Stimulated activated CD4-positive, alpha-beta T cell treated with anti-CD3 and anti-CD28 coated beads, TNF-alpha, amount 100 ng/mL, for 1 hour (primary cell): Measurements from ENCODE around the gene FASTKD3.
A peak's percentile ranks its signal among the peaks of the same experiment; 100 is the strongest.
"Not testable (repeated sequence)": the region's sequence is repeated elsewhere in the genome, so short reads cannot be mapped to it uniquely, and the experiment has no call there.

Source experiments
- DNase-seq, 3 donors: peaks; one replicate each; pipeline ENCODE4 v3.0.0-alpha.2; 2020; ENCODE audit warnings: low read depth in 3 of 3, low spot score in 1 of 3

Gene FASTKD3, protein sequence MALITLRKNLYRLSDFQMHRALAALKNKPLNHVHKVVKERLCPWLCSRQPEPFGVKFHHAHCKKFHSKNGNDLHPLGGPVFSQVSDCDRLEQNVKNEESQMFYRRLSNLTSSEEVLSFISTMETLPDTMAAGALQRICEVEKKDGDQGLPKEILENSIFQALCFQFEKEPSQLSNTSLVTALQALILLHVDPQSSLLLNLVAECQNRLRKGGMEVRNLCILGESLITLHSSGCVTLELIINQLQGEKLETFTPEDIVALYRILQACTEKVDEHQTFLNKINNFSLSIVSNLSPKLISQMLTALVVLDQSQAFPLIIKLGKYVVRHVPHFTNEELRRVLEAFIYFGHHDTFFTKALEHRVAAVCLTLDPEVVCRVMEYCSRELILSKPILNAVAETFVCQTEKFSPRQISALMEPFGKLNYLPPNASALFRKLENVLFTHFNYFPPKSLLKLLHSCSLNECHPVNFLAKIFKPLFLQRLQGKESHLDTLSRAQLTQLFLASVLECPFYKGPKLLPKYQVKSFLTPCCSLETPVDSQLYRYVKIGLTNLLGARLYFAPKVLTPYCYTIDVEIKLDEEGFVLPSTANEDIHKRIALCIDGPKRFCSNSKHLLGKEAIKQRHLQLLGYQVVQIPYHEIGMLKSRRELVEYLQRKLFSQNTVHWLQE

DNA sequence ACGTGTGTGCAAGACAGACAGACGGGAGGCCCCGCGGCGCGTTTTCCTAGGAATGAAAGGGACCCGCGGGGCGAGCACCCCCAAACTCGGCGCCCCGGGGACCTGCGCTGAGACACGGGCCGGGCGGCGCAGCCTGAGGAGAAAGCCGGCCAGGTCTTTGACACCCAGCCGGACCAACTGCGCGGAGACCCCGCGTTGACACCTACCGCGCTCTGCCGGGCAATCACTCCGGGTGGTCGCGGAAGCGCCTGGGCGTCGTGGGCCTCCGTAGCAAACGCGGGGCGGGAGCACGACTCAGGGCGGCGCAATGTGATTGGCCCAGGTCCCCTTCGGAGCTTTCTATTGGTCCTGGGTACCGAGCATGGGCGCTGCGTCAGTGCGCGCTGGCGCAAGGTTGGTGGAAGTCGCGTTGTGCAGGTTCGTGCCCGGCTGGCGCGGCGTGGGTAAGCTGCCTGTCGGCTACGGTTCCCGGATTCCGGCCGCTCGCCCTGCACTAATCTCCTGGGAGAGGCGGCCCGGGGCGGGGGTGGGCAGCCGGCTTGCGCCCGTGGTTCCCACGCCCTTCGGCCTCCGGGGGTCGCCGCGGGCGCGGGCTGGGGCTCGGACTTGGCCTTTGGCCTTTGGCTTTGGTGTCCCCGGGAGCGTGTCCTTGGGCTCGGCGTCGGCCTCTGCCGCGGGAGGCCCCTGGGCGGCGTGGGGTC lies at the start of gene FASTKD3, which contains the start of gene MTRR:
Gene FASTKD3, minus strand, starts transcription at position 259 of the 701 bp plus-strand sequence. CDS start 948 bp downstream, outside the sequence.
Gene MTRR, plus strand, starts transcription at position 376 of the 701 bp plus-strand sequence. CDS start 1,647 bp downstream, outside the sequence.
- DNase-seq, result peak; percentile 71 to 84 (median 75)

GRCh38 chr5:7917130-7918123 lies 48.6 kb upstream of the FASTKD3 start:
- DNase-seq, result no peak

GRCh38 chr5:7916171-7916804 lies 47.5 kb upstream of the FASTKD3 start:
- no peak for DNase-seq

DNA sequence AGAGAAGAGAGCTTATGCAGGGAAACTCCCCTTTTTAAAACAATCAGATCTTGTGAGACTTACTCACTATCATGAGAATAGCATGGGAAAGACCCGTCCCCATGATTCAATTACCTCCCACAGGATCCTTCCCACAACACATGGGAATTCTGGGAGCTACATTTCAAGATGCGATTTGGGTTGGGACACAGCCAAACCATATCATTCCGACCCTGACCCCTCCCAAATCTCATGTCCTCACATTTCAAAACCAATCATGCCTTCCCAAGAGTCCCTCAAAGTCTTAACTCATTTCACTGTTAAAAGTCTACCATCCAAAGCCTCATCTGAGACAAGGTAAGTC lies 42.6 kb upstream of the FASTKD3 start:
- not testable (repeated sequence) for DNase-seq

DNA sequence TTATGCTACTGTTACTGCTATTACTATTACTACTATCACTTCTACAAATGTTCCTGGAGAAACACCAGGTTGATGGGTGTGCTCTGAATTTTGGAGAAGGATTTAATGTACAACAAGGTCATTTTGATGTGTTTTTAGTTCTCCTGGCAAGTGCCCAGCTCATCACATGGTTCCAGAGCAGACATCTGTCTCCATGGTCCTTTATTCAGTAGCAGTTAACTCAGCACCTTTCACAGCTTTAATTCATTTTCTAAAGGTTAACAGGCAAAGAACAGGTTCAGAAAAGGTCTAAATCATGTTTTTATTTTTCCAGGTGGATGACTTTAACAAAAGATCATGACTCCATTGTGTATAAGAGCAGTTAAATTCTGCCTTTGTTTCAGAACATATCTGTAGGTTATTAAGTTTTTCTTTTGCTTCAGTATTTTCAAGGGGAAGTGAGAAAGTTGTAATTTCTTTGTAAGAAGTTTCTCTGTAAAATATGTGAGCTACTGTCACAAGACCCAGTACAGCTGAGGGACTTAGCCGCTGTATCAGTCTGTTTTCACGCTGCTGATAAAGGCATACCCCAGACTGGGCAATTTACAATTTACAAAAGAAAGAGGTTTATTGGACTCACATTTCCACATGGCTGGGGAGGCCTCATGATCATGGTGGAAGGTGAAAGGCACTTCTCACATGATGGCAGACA lies 42.1 kb upstream of the FASTKD3 start:
- DNase-seq, result no peak

- DNase-seq, result no peak
These were observed 39.5 kb upstream of the FASTKD3 start for GRCh38 chr5:7908317-7908716.

DNA sequence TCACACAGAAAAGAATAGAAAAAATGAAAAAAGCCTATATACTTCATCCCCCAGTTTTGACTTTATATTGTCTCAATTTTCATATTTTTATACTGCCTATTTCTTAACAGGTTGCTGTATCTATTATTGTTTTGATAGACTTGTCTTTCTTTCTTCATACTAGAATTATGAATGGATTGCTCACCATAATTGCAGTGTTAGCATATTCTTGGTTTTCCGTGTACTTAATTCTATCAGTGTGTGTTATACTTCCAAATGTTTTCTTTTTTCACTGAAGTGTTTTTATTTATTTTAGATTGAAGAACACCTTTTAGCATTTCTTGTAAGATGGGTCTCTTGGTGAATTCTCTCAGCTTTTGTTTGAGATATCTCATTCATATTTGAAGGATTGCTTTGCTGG lies 38.8 kb upstream of the FASTKD3 start:
- DNase-seq, result no peak

DNA sequence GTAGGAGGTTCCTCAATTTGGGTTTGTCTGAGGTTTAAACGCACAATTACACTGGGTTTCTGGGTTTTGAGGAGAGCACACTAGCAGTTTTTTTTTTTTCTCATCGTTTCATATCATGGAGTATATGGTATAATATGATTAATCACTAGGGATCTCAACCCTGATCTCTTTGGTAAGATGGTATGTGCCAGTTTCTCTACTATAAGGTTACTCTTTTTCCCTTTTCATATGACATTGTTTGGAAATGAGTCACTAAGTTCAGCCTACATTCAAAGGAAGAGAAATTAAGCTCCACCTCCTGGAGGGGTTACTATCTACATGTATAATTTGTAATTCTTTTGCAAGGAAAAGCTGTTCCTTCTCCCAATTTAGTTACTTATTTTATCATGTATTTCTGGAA lies 35.3 kb upstream of the FASTKD3 start:
- no peak for DNase-seq

GRCh38 chr5:7902666-7903625 lies 34.1 kb upstream of the FASTKD3 start:
- DNase-seq, result no peak

DNA sequence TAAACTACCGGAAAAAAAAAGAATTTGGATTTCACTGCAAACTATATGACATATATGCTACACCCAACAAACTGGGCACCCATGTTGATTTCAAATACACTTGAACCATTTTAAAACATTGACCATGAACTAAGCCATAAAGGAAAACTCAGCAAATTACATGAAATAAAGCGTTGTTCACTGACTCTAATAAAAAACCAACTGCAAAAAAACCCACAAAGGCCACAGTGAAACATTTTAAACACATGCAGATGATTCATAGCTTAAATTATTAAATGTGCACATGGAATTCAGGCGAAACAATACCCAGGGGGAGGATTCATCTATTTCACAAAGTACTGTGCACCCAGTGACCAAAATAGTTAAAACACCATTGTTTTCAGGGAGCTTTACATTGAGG lies 33.4 kb upstream of the FASTKD3 start:
- DNase-seq, result no peak

GRCh38 chr5:7897014-7897600 lies 28.3 kb upstream of the FASTKD3 start:
- no peak for DNase-seq

GRCh38 chr5:7894860-7895259 lies 26.0 kb upstream of the FASTKD3 start:
- DNase-seq, result no peak

DNA sequence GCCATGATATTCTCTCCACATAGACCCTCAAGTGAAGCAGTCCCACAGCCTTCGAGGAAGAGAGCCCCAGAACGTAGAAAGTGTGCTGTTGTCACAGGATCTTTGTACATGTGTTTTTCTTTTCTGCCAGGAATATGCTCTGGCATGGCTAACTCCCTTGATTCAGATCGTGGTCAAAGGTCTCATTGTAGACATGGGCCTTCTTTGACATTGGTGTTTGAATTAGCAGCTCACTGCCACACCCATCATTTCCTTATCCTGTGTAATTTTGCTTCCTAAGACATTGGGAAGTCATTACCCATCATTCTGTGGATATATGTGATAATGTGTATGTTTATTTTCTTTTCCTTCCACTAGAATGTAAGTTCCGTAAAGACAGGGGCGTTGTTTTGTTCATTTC lies 25.6 kb upstream of the FASTKD3 start:
- DNase-seq, result no peak

- no peak for DNase-seq
These were observed 20.1 kb upstream of the FASTKD3 start for GRCh38 chr5:7888901-7889300.

DNA sequence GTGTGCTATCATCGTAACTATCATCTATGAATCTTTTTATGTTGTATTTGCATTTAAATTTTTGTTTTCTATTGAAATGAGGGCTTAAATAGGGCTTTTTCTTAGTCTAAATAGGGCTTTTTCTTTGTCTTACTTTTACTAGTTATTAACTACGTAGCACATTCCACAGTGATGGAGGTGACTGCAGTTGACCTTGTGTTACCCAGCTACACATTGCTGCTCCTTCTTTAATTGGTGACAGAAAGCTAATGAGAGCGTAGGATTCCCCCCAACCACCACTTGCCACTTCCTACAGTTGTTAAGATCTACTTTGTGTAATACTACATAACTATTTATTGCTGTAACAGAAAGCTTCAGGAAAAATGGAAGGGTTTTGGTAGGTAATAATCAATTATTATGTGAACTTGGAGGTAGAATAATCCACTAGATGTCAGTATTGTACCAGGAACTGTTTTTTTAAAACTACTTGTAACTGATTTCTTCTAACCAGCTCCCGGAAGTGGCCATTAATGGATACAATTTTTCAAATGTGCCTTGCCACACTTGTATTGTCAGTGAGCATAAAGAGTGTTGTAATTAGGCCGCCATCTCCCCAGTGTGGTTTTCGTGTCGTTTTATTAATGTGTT lies 18.1 kb upstream of the FASTKD3 start:
- DNase-seq, result no peak

DNA sequence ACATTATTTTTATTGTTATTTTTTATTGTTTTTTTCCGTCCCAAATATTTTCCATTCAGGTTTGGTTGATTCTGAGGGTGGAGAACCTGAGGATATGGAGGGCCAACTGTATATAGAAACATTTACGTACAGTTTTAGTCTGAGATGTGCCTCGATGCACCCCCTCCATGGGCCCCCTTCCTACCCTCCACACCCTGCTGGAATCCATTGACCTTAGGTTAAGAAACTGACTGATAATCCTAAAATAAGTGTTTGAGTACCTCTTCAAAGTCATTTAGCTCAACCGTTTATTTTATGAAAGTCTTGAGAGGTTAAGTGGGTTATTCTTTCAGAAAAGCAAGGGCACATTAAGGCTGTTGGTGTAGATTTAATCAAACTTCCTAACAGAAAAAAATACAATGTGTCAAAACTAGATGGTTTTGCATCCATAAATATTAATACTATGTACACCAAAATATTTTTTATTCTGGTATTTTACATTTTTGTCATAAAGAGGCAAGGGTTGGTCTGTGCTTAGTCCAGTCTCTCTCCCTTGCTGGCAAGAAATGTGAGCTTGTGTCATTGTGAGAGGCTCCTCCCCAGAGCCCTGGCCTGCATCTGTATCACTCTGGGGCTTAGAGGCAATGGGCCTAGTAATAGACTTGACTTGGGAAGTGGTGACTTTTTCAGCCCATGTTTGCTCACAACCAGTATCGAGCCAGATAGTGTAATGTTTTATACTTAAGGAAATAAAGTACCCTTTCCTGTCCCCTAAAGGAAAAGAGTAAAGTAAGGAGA lies 15.8 kb upstream of the FASTKD3 start:
- no peak for DNase-seq

DNA sequence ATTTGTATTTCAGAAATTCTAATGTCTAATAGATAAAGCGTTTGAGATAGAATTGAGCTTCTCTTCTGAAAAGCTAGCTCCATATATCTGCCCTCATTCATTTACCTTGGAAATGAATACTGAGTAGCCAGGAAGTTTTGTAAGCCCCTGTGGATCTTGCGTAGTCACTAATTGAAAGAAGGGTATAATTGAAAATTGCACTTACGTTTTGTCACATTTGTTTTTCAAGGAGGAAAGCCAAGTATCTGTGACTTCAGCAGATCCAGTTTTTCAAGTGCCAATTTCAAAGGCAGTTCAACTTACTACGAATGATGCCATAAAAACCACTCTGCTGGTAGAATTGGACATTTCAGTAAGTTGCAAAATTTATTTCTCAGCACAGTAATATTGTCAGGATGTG lies 14.1 kb upstream of the FASTKD3 start:
- no peak for DNase-seq
